Ovary (tissue), 9 donors: ENCODE data around the gene SND1. TPM values are rescaled to one million over a fixed set of nuclear protein-coding genes. Genes with fewer than 3 reads are reported as not detected.

ENCODE experiments used
- DNase-seq, 5 donors: peaks; one replicate each; pipeline ENCODE4 v3.0.0-alpha.2; 2019 to 2020
- H3K27ac ChIP-seq, 2 donors: fragments of 200-600 bp; one replicate each; pipeline versions ENCODE4 v1.5.1 to v1.8.0; 2019 to 2022
- H3K27me3 ChIP-seq: fragments of 200-600 bp; one replicate; pipeline ENCODE4 v1.8.0; 2022
- H3K36me3 ChIP-seq: fragments of 200-600 bp; sonication (generic); one replicate; pipeline ENCODE4 v1.5.1; 2019
- H3K4me1 ChIP-seq: one replicate; pipeline ENCODE4 v1.8.1; 2013; ENCODE audit warnings: mild to moderate bottlenecking, moderate library complexity; ENCODE audit not compliant: insufficient read depth
- H3K4me3 ChIP-seq: fragments of 200-600 bp; sonication (generic); one replicate; pipeline ENCODE4 v1.5.1; 2017
- H3K9me3 ChIP-seq, 2 donors: fragments of 200-600 bp in 1 of 2; sonication (generic) in 1 of 2; one replicate each; pipeline versions ENCODE4 v1.5.1 to v1.8.1; 2013 to 2019; ENCODE audit warnings: mild to moderate bottlenecking in 1 of 2, moderate library complexity in 1 of 2
- EP300 ChIP-seq: sonication (generic); formaldehyde crosslinking; IDR thresholded peaks from one replicate; pipeline ENCODE4 v1.6.1; 2017; ENCODE audit warnings: antibody characterized with exemption
- POLR2A ChIP-seq: fragments of 450-650 bp; IDR thresholded peaks from one replicate; pipeline ENCODE4 v1.6.1; 2017; ENCODE audit warnings: antibody characterized with exemption, mild to moderate bottlenecking, moderate library complexity
- WGBS, 3 donors: extraction: QIAGEN DNeasy Blood & Tissue Kit in 1 of 3; methylation state at CpG; one replicate each; pipeline versions ENCODE4 v1.1.5 to v1.1.7; 2013 to 2017; 5-methylcytosine and 5-hydroxymethylcytosine counted together
- intact Hi-C, 4 donors: fragments of 100-400 bp; cut with DNase I; formaldehyde crosslinking; loops; one replicate each; pipeline versions ENCODE4 v1.11.0 to v1.15.1; 2022 to 2023
- polyA plus RNA-seq, 2 donors: library from polyadenylated mRNA; stranded (reverse); fragments of 200-250 nt in 1 of 2; fragments of 350-450 nt in 1 of 2; fragmentation: Illumina TruSeq in 1 of 2; extraction: RNeasy Lipid Tissue Mini Kit (QIAGEN cat#74804) in 1 of 2; gene quantifications; one replicate each; pipeline ENCODE4 v1.2.3, GENCODE V29; 2013 to 2014
- total RNA-seq, 7 donors: library from RNA; depleted of rRNA in 2 of 7; stranded (reverse); fragments of >200 nt in 2 of 7; fragmentation: NEBNext Ultra II Directional in 3 of 7; extraction: Animal tissue kit (Norgen Biotek cat#: 25700) in 3 of 7; gene quantifications; one replicate each; pipeline versions ENCODE4 v1.1.0 to v1.2.4, GENCODE V29; 2016 to 2023
- TF ChIP-seq, protein P1 (sequence below), 3 donors: fragments of 450-650 bp in 2 of 3; fragments of 200-600 bp in 1 of 3; IDR thresholded peaks; one replicate each; pipeline versions ENCODE4 v1.5.1 to v1.8.0; 2016 to 2022; ENCODE audit warnings: antibody characterized with exemption in 3 of 3, mild to moderate bottlenecking in 1 of 3
- donor health status: DM: no; HTN: no; CAD: no; lungs with moderate emphysema.
- donor health status: DM: no; HTN: no; CAD: no.
- donor health status: Bipolar disorder and iron deficiency.
- donor health status: DM: yes; HTN: yes; CAD: no.
- donor health status: DM: no; HTN: no; CAD: no.
- donor health status: DM: yes; HTN: yes; CAD: no.

The SND1 gene
- total and polyA plus RNA-seq, 9 donors = 91.4 to 297 (median 182) TPM

DNA sequence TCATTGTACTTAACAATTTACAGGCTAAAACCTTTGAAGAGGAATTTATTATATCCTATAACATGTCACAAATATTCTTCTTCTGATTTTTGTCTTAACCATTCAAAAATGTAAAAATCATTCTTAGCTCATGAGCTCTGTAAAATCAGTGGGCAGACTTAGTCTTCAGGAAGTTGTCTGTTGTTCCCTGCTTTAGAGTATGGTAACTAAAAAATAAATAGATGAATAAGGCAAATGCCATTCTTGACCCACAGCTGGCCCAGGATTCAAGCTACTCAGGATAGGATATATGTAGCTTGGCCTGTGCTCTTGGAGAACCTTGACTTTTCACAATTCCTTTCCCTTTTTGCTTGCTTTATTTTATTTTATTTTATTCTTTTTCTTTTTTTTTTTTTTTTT is 327.7 kb downstream of the SND1 start:
- DNase-seq = no peak
- no peaks in the 10 kb centered on the region for H3K36me3 ChIP-seq
- H3K27ac ChIP-seq = no peak overlapping the region
- H3K27me3 ChIP-seq = no peaks in the 10 kb centered on the region
- intact Hi-C loops = no loop called here
- no peaks in the 10 kb centered on the region for H3K9me3 ChIP-seq
- H3K4me3 ChIP-seq = no peak overlapping the region
- TF ChIP-seq, protein P1, sequence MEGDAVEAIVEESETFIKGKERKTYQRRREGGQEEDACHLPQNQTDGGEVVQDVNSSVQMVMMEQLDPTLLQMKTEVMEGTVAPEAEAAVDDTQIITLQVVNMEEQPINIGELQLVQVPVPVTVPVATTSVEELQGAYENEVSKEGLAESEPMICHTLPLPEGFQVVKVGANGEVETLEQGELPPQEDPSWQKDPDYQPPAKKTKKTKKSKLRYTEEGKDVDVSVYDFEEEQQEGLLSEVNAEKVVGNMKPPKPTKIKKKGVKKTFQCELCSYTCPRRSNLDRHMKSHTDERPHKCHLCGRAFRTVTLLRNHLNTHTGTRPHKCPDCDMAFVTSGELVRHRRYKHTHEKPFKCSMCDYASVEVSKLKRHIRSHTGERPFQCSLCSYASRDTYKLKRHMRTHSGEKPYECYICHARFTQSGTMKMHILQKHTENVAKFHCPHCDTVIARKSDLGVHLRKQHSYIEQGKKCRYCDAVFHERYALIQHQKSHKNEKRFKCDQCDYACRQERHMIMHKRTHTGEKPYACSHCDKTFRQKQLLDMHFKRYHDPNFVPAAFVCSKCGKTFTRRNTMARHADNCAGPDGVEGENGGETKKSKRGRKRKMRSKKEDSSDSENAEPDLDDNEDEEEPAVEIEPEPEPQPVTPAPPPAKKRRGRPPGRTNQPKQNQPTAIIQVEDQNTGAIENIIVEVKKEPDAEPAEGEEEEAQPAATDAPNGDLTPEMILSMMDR (IDR thresholded peaks at IDR 0.05) = no peak
- TF ChIP-seq EP300 (no peak), POLR2A (no peak)
- no peaks in the 10 kb centered on the region for H3K4me1 ChIP-seq

DNA sequence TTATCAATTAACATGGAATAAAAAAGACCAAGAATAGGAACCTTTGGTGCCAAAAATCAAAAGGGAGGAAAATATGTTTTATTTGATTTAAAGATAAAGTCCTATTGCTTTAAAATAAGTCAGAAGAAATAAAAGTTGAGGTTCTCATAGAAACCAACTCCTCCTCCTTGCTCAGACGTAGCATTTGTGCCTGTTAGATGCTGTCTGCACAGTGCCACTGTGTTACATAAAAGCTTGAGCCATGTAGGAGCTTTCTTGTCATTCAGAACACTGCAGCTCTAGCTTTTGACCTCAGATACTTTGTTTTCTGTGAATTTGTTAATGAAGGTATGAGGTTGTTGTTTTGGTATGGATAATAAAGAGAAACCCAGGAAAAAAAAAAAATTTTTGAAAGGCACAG is 328.9 kb downstream of the SND1 start:
- no peak for DNase-seq
- Histone ChIP-seq H3K4me1 (no peaks in the 10 kb centered on the region), H3K4me3 (no peak overlapping the region), H3K27me3 (no peaks in the 10 kb centered on the region), H3K9me3 (no peaks in the 10 kb centered on the region), H3K36me3 (no peaks in the 10 kb centered on the region), H3K27ac (no peak overlapping the region)
- TF ChIP-seq, protein P1 (IDR thresholded peaks at IDR 0.05) = no peak
- TF ChIP-seq POLR2A = no peak
- no peak for TF ChIP-seq EP300
- intact Hi-C loops = no loop called here
- WGBS, 3 donors = 84 to 98% (median 95%) methylated on average over 1 of the region's 1 CpG

DNA sequence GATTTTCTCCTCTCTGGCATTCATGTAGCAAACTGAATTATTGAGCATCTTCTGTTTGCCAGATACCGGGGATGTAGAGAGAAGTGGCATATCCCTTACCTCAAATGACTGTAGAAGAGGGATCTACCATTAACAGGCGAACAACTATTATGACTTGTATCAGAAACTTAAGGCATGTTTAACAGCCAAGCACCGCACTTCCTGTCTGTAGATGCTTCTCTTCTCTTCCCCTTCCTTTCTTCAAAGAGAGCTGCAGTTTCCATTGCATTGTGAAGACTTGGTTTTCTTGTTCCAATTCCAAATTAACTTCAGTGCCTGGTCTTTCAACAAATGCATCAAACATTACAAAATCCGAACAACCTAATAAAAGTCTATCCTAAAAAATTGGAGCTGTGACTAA is 330.0 kb downstream of the SND1 start:
- no peaks in the 10 kb centered on the region for H3K9me3 ChIP-seq
- WGBS, 3 donors = 97 to 98% (median 97%) methylated on average over 4 of the region's 4 CpGs
- H3K4me1 ChIP-seq = peaks cover 1% of the 10 kb centered on the region
- TF ChIP-seq EP300 = no peak
- TF ChIP-seq POLR2A = no peak
- TF ChIP-seq, protein P1 (IDR thresholded peaks at IDR 0.05) = no peak
- intact Hi-C loops = no loop called here
- H3K27me3 ChIP-seq = no peaks in the 10 kb centered on the region
- no peaks in the 10 kb centered on the region for H3K36me3 ChIP-seq
- DNase-seq = no peak
- H3K4me3 ChIP-seq = no peak overlapping the region
- no peak overlapping the region for H3K27ac ChIP-seq

DNA sequence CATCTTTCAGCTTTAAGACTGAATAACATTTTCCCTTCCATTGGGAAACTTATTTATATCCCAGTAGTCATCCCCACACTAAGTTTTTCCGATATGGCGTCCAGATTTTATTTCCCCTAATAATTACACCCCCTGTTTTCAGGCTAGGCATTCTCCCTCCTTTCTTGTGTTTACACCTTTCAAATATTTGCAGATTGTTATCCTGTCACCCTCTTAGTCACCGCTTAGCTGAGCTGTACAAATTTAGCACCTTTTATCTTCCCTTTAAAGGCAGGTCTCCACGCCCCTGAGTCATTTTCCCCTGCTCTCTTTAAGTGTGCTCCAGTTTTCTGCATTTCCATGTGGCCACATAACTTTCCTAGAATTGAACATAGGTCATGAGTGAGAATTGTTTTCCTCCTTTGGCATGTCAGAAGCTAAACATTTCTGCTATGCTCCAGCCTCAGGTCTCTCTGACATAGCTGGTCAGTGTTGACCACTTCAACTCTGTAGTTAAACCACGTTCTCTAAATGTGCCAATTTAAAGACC is 331.9 kb downstream of the SND1 start:
- H3K4me3 ChIP-seq = no peak overlapping the region
- intact Hi-C loops = no loop called here
- no peaks in the 10 kb centered on the region for H3K36me3 ChIP-seq
- no peak for DNase-seq
- H3K27me3 ChIP-seq = no peaks in the 10 kb centered on the region
- TF ChIP-seq, protein P1 (IDR thresholded peaks at IDR 0.05) = no peak
- TF ChIP-seq EP300 (no peak), POLR2A (no peak)
- peaks cover 6% of the 10 kb centered on the region for H3K4me1 ChIP-seq
- 72 to 79% (median 75%) methylated on average over 5 of the region's 5 CpGs for WGBS, 3 donors
- no peak overlapping the region for H3K27ac ChIP-seq
- H3K9me3 ChIP-seq = no peaks in the 10 kb centered on the region
